ENCODE results near the gene GABRB2. TPM values are rescaled to one million over a fixed set of nuclear protein-coding genes. Genes with fewer than 3 reads are reported as not detected.

The GABRB2 gene
- total RNA-seq, 1 donor from 2014 or later = 0.20 TPM

DNA sequence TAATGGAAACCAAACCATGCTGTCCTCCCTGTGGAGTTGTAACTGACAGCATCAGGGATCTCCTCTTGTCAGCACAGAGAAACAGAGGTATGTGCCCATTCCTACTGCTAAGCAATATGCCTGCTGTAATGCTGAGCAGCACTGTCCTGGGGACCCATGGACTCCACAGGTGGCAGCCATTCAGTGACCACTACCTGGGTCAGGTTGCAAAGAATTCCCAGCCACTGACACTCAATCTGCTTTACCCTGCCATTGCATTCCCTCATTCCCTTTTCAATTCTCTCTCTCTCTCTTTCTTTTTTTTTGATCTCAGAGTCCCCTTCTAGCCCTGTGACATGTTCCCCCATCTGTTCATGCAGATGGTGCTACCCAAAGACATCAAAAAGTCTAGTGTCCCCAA, 104.1 kb downstream of the GABRB2 start:
- Mint-ChIP-seq H3K4me3 (ENCODE audit: unreplicated experiment) (no peak overlapping the region), H3K36me3 (ENCODE audit: low read depth, unreplicated experiment) (no peaks in the 10 kb centered on the region), H3K4me1 (ENCODE audit: low read depth, unreplicated experiment) (peaks cover 9% of the 10 kb centered on the region), H3K27me3 (ENCODE audit: low read depth, unreplicated experiment) (no peaks in the 10 kb centered on the region), H3K27ac (ENCODE audit: unreplicated experiment) (no peak overlapping the region), H3K9me3 (ENCODE audit: unreplicated experiment) (peaks cover 2% of the 10 kb centered on the region)
- FAIRE-seq = no peak
- no peak overlapping the region for H3K4me3 ChIP-seq (ENCODE audit: insufficient read depth, low read depth, low read length)
- no peak overlapping the region for H2AFZ ChIP-seq (ENCODE audit: low read depth, low read length)
- no peak overlapping the region for H3K27ac ChIP-seq (ENCODE audit: low read depth, low read length)
- no peaks in the 10 kb centered on the region for H3K79me2 ChIP-seq (ENCODE audit: insufficient read depth, low read length)
- no peak overlapping the region for H3K4me2 ChIP-seq (ENCODE audit: low read length)
- H3K4me1 ChIP-seq (ENCODE audit: insufficient read depth, low read length) = no peaks in the 10 kb centered on the region
- H3K27me3 ChIP-seq (ENCODE audit: insufficient read depth, low read length) = no peaks in the 10 kb centered on the region
- TF ChIP-seq EZH2 (IDR thresholded peaks at IDR 0.05; ENCODE audit: insufficient read depth, low read length) = no peak
- TF ChIP-seq, protein P1, sequence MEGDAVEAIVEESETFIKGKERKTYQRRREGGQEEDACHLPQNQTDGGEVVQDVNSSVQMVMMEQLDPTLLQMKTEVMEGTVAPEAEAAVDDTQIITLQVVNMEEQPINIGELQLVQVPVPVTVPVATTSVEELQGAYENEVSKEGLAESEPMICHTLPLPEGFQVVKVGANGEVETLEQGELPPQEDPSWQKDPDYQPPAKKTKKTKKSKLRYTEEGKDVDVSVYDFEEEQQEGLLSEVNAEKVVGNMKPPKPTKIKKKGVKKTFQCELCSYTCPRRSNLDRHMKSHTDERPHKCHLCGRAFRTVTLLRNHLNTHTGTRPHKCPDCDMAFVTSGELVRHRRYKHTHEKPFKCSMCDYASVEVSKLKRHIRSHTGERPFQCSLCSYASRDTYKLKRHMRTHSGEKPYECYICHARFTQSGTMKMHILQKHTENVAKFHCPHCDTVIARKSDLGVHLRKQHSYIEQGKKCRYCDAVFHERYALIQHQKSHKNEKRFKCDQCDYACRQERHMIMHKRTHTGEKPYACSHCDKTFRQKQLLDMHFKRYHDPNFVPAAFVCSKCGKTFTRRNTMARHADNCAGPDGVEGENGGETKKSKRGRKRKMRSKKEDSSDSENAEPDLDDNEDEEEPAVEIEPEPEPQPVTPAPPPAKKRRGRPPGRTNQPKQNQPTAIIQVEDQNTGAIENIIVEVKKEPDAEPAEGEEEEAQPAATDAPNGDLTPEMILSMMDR (IDR thresholded peaks at IDR 0.05; ENCODE audit: insufficient read depth, low read depth, low read length) = no peak
- no peak overlapping the region for H3K9ac ChIP-seq (ENCODE audit: low read length)
- no peaks in the 10 kb centered on the region for H4K20me1 ChIP-seq (ENCODE audit: insufficient read depth, low read length)
- no peak for DNase-seq (ENCODE audit: low read depth)
- peaks cover 3% of the 10 kb centered on the region for H3K9me3 ChIP-seq (ENCODE audit: insufficient read depth, low read depth, low read length)
- no peaks in the 10 kb centered on the region for H3K36me3 ChIP-seq (ENCODE audit: insufficient read depth, low read length)

DNA sequence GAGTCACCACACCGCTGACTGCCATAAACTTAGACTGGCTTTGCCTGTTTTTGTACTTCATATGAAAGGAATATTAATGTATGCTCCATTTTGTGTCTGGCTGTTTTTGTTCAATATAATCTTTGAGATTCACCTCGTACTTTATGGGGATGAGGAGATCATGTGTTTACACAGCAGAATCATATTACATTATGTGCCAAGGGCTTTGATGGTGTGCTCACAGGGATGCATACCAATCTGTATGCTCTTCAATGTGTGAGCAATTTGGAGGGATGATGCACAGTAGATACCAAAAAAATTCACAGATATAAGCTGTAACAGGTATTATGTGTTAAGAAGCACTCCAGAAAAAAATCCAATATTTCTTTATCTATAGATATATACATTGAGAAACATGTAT, 113.7 kb downstream of the GABRB2 start:
- H2AFZ ChIP-seq (ENCODE audit: low read depth, low read length) = no peak overlapping the region
- no peak overlapping the region for H3K27ac ChIP-seq (ENCODE audit: low read depth, low read length)
- no peaks in the 10 kb centered on the region for H3K4me1 ChIP-seq (ENCODE audit: insufficient read depth, low read length)
- peaks cover under 1% of the 10 kb centered on the region for H3K9me3 ChIP-seq (ENCODE audit: insufficient read depth, low read depth, low read length)
- DNase-seq (ENCODE audit: low read depth) = no peak
- Mint-ChIP-seq H3K27me3 (ENCODE audit: low read depth, unreplicated experiment) (peaks cover 2% of the 10 kb centered on the region), H3K27ac (ENCODE audit: unreplicated experiment) (no peak overlapping the region), H3K36me3 (ENCODE audit: low read depth, unreplicated experiment) (no peaks in the 10 kb centered on the region), H3K4me3 (ENCODE audit: unreplicated experiment) (no peak overlapping the region), H3K9me3 (ENCODE audit: unreplicated experiment) (no peaks in the 10 kb centered on the region), H3K4me1 (ENCODE audit: low read depth, unreplicated experiment) (no peaks in the 10 kb centered on the region)
- H3K9ac ChIP-seq (ENCODE audit: low read length) = no peak overlapping the region
- TF ChIP-seq, protein P1 (IDR thresholded peaks at IDR 0.05; ENCODE audit: insufficient read depth, low read depth, low read length) = no peak
- no peak for TF ChIP-seq EZH2 (IDR thresholded peaks at IDR 0.05; ENCODE audit: insufficient read depth, low read length)
- H3K79me2 ChIP-seq (ENCODE audit: insufficient read depth, low read length) = no peaks in the 10 kb centered on the region
- no peak overlapping the region for H3K4me2 ChIP-seq (ENCODE audit: low read length)
- H3K27me3 ChIP-seq (ENCODE audit: insufficient read depth, low read length) = no peaks in the 10 kb centered on the region
- no peak overlapping the region for H3K4me3 ChIP-seq (ENCODE audit: insufficient read depth, low read depth, low read length)
- FAIRE-seq = no peak
- no peaks in the 10 kb centered on the region for H4K20me1 ChIP-seq (ENCODE audit: insufficient read depth, low read length)
- H3K36me3 ChIP-seq (ENCODE audit: insufficient read depth, low read length) = no peaks in the 10 kb centered on the region

DNA sequence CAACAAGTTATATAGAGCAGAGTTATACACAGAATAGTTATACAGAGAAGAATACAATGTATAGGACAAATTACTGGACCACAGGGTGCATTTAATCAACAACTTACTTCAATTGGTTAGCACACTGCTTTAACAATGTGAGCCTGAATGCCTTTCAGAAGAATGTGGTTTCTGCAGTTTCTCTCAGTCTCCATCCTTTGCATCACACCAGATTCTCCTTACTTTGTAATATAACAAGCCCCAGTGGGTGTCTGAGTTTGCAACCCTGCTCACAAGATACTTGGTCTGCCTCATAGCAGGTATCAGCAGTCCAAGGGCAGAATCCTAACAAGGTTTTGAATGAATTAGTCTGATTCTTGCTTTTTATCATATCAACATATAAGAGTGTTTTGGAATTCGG, 114.6 kb downstream of the GABRB2 start:
- Histone ChIP-seq H3K9ac (ENCODE audit: low read length) (no peak overlapping the region), H3K4me2 (ENCODE audit: low read length) (no peak overlapping the region), H3K27me3 (ENCODE audit: insufficient read depth, low read length) (no peaks in the 10 kb centered on the region), H2AFZ (ENCODE audit: low read depth, low read length) (no peak overlapping the region), H4K20me1 (ENCODE audit: insufficient read depth, low read length) (no peaks in the 10 kb centered on the region), H3K79me2 (ENCODE audit: insufficient read depth, low read length) (no peaks in the 10 kb centered on the region), H3K36me3 (ENCODE audit: insufficient read depth, low read length) (no peaks in the 10 kb centered on the region), H3K9me3 (ENCODE audit: insufficient read depth, low read depth, low read length) (no peaks in the 10 kb centered on the region), H3K27ac (ENCODE audit: low read depth, low read length) (no peak overlapping the region), H3K4me3 (ENCODE audit: insufficient read depth, low read depth, low read length) (no peak overlapping the region), H3K4me1 (ENCODE audit: insufficient read depth, low read length) (no peaks in the 10 kb centered on the region)
- Mint-ChIP-seq H3K9me3 (ENCODE audit: unreplicated experiment) (no peaks in the 10 kb centered on the region), H3K27me3 (ENCODE audit: low read depth, unreplicated experiment) (peaks cover 2% of the 10 kb centered on the region), H3K4me3 (ENCODE audit: unreplicated experiment) (no peak overlapping the region), H3K36me3 (ENCODE audit: low read depth, unreplicated experiment) (no peaks in the 10 kb centered on the region), H3K27ac (ENCODE audit: unreplicated experiment) (no peak overlapping the region), H3K4me1 (ENCODE audit: low read depth, unreplicated experiment) (no peaks in the 10 kb centered on the region)
- DNase-seq (ENCODE audit: low read depth) = no peak
- no peak for FAIRE-seq
- TF ChIP-seq, protein P1 (IDR thresholded peaks at IDR 0.05; ENCODE audit: insufficient read depth, low read depth, low read length) = no peak
- no peak for TF ChIP-seq EZH2 (IDR thresholded peaks at IDR 0.05; ENCODE audit: insufficient read depth, low read length)

Measured in astrocyte (in vitro differentiated cells and primary cell).